Mesenteric fat pad (tissue), 1 donor: ENCODE measurements around the gene ADAM11. TPM values are rescaled to one million over a fixed set of nuclear protein-coding genes. Genes with fewer than 3 reads are reported as not detected.

Experiments used
- DNase-seq: peaks from one replicate; pipeline ENCODE4 v3.0.0-alpha.2; 2020; ENCODE audit warnings: low spot score
- total RNA-seq: library from RNA; stranded (reverse); fragmentation: NEBNext Ultra II Directional; extraction: Animal tissue kit (Norgen Biotek cat#: 25700); gene quantifications from one replicate; pipeline ENCODE4 v1.2.1, GENCODE V29; 2021
- donor health status: DM: yes; HTN: yes; CAD: no.

ADAM11 gene
- total RNA-seq, 1 donor from 2014 or later = 0.67 TPM

DNA sequence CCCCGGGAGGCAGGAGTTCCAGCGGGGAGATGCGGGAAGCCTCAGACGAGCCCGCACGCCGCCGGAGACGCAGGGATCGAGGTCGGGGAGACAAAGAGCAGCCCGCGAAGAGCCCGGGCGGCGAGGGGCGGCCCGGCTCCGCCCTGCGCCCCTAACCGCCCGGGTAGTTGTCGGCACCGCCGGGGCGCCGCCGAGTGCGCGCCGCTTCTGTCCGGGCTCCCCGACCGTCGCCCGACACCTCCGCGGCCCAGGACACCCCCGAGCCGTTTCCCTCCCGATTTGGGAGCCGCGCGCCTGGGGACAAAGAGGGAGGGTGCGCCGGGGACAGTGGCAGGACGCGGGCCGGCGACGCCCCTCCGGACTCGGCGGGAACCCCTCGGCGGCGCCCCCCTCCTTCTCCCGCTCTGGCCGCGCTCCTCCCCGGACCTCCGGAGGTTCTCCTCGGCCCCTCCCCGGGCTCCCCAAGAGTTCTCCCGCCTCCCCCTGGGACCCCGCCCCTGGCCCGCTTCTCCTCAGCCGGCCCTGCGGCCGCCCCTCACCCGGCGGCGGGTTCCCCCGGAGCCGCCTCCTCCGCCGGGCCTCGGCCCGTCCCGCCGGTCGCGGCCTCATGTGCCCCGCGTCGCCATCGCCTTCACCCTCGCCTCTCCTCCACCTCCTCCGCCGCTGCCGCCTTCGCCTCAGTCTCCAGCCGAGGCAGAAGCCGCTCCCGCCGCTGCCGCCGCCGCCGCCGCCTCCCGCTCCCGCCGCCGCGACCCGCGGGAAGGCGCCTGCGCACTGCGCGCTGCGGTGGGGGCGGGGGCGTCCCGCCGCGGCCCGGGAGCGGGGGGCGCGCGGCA lies 71.0 kb downstream of the ADAM11 start, which contains the start of gene GJC1:
Gene GJC1 (minus strand): TSS at position 765 of the 836 bp plus-strand sequence. CDS start 24,470 bp downstream, outside the sequence.
- DNase-seq = peak; percentile 82

DNA sequence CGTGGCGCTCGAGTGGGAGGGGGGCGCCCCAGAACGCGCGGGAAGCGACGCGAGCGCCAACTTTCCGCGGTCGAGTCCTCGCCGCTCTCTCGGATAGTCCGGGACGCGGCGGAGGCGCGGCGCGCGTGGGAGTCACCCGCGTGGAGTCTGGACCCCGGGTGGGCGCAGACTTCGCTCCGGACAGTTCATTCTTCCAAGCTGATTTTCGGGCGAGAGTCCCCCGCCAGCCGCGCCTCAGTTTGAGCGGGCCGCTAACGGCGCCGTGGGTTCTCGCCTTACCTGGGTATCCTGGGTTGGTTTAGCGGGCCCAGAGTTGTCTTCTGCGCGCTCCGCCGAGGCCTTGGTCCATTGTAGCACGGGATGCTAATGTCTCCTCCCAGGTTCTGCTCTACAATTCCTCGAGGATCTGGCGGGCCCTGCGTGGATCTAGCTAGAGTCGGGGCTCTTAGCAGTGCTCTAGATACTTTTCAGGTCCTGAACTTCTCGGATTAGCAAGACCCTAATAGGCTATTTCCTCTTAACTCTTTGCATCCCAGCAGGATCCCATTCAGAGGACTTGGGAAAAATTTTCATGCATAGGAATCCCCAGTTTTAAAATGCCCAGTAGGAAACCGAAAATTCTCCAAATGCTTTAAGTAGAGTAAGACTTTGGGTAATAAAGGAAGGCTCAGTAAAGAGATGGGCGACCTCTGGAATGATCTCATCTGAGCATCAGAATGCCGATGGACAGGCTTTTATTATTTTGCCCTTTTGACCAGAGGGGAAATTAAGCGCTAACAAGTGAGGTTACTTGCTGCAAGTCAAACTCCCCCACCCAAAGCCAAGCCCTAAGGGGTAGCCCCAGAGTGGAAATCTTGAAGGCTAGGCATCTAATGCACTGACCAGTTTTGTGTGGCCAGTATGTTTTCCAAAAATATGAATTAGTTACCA lies 71.8 kb downstream of the ADAM11 start:
- peak; percentile 89 for DNase-seq

GRCh38 chr17:44831371-44831770 lies 72.6 kb downstream of the ADAM11 start:
- DNase-seq = peak; percentile 16

Other genes with a start within 250 kb of the ADAM11 start
- gene FZD2, start 201.5 kb upstream of the ADAM11 start, total RNA-seq = 3.9 TPM
- gene MEIOC, start 102.5 kb upstream of the ADAM11 start, total RNA-seq = not detected
- 16.5 TPM for gene CCDC43, start 69.2 kb upstream of the ADAM11 start, total RNA-seq
- gene DBF4B, start 50.3 kb upstream of the ADAM11 start, total RNA-seq = 5.2 TPM
- 17.1 TPM for gene GJC1, start 71.3 kb downstream of the ADAM11 start, total RNA-seq
- 1.3 TPM for gene HIGD1B, start 88.9 kb downstream of the ADAM11 start, total RNA-seq
- gene EFTUD2, start 140.5 kb downstream of the ADAM11 start, total RNA-seq = 104 TPM
- 1.3 TPM for gene GFAP, start 156.5 kb downstream of the ADAM11 start, total RNA-seq
- gene KIF18B, start 188.8 kb downstream of the ADAM11 start, total RNA-seq = not detected
- not detected for gene C1QL1, start 209.3 kb downstream of the ADAM11 start, total RNA-seq